CD4-positive, alpha-beta T cell treated with Interleukin-1 beta for 1 hour (primary cell): ENCODE data around the gene ZNF654.
A peak's percentile ranks its signal among the peaks of the same experiment; 100 is the strongest.
"Not testable (repeated sequence)": the region's sequence is repeated elsewhere in the genome, so short reads cannot be mapped to it uniquely, and the experiment has no call there.

Source experiments
- DNase-seq, 2 donors: peaks; one replicate each; pipeline ENCODE4 v3.0.0-alpha.2; 2020 to 2022

Gene ZNF654

GRCh38 chr3:88148651-88149050 lies 89.6 kb downstream of the ZNF654 start:
- no peak for DNase-seq

GRCh38 chr3:88149101-88149508 lies 90.0 kb downstream of the ZNF654 start:
- no peak for DNase-seq

GRCh38 chr3:88149509-88150362 lies 90.7 kb downstream of the ZNF654 start, which contains the start of gene C3orf38:
Gene C3orf38, plus strand, starts transcription at chr3:88149959. Its CDS starts 94 bp downstream, at chr3:88150053.
- DNase-seq: peak; percentile 78

- peak; percentile 7 to 35 for DNase-seq
These were observed 91.3 kb downstream of the ZNF654 start for GRCh38 chr3:88150371-88150770.

GRCh38 chr3:88150806-88151205 lies 91.8 kb downstream of the ZNF654 start:
- DNase-seq: no peak

GRCh38 chr3:88151358-88151757 lies 92.3 kb downstream of the ZNF654 start:
- DNase-seq: peak in 1 of 2 donors; percentile 19

GRCh38 chr3:88152841-88153240 lies 93.8 kb downstream of the ZNF654 start:
- DNase-seq: no peak

GRCh38 chr3:88166419-88166971 lies 107.4 kb downstream of the ZNF654 start:
- no peak for DNase-seq

- no peak for DNase-seq
These were observed 108.1 kb downstream of the ZNF654 start for GRCh38 chr3:88167173-88167572.

GRCh38 chr3:88167704-88168103 lies 108.6 kb downstream of the ZNF654 start:
- no peak for DNase-seq

- DNase-seq: no peak
These were observed 109.1 kb downstream of the ZNF654 start for GRCh38 chr3:88168171-88168570.

- DNase-seq: peak in 1 of 2 donors; percentile 50
These were observed 121.4 kb downstream of the ZNF654 start for GRCh38 chr3:88180398-88180999.

- DNase-seq: not testable (repeated sequence)
These were observed 123.3 kb downstream of the ZNF654 start for GRCh38 chr3:88182165-88182918.

- no peak for DNase-seq
These were observed 129.4 kb downstream of the ZNF654 start for GRCh38 chr3:88188436-88188835.

- no peak for DNase-seq
These were observed 130.3 kb downstream of the ZNF654 start for GRCh38 chr3:88189361-88189810.

GRCh38 chr3:88191872-88192409 lies 132.9 kb downstream of the ZNF654 start:
- DNase-seq: no peak

GRCh38 chr3:88192631-88193030 lies 133.6 kb downstream of the ZNF654 start:
- DNase-seq: no peak
